A549 (cell line): ENCODE data around the gene TMEM129.

Source experiments
- BCL3 ChIP-seq: fragments of >200 bp; sonication (Bioruptor Twin); formaldehyde crosslinking; IDR thresholded peaks from 3 replicates; pipeline ENCODE4 v1.6.1; 2016
- CEBPB ChIP-seq, 2 experiments: fragments of >200 bp in 1 of 2; sonication (Bioruptor Twin) in 1 of 2; formaldehyde crosslinking in 1 of 2; IDR thresholded peaks; 2 replicates each; pipeline ENCODE4 v1.6.1; 2012 to 2016
- CTCF ChIP-seq: fragments of >200 bp; sonication (Bioruptor Twin); formaldehyde crosslinking; IDR thresholded peaks from 3 replicates; pipeline ENCODE4 v1.5.1; 2016
- HMGXB4 ChIP-seq: fragments of 250-450 bp; sonication (Bioruptor Pico); IDR thresholded peaks from 2 replicates; pipeline ENCODE4 v1.5.0; 2021; ENCODE audit warnings: mild to moderate bottlenecking, moderate library complexity, borderline replicate concordance
- JUNB ChIP-seq: fragments of >200 bp; sonication (Bioruptor Twin); formaldehyde crosslinking; IDR thresholded peaks from 2 replicates; pipeline ENCODE4 v1.6.1; 2016
- KDM1A ChIP-seq: fragments of 200-600 bp; sonication (generic); IDR thresholded peaks from 2 replicates; pipeline ENCODE4 v1.6.1; 2016; ENCODE audit warnings: low read depth, mild to moderate bottlenecking
- MAFK ChIP-seq: fragments of 450-650 bp; IDR thresholded peaks from 2 replicates; pipeline ENCODE4 v1.6.1; 2014; ENCODE audit not compliant: partially characterized antibody
- POLR2A ChIP-seq: IDR thresholded peaks from 2 replicates; pipeline ENCODE4 v1.6.1; 2012; ENCODE audit warnings: mild to moderate bottlenecking, low read length
- POLR2AphosphoS2 ChIP-seq: conservative IDR thresholded peaks from 2 replicates; pipeline ENCODE4 v1.6.1; 2012; ENCODE audit warnings: low read length, improper control_type of control experiment, inconsistent platforms
- RAD21 ChIP-seq, 2 experiments: fragments of >200 bp in 1 of 2; sonication (Bioruptor Twin) in 1 of 2; formaldehyde crosslinking in 1 of 2; IDR thresholded peaks in 1 of 2; conservative IDR thresholded peaks in 1 of 2; 2 replicates in 1 of 2; 3 replicates in 1 of 2; pipeline ENCODE4 v1.6.1; 2012 to 2018; ENCODE audit warnings: inconsistent platforms in 1 of 2
- REST ChIP-seq: fragments of 200-600 bp; sonication (generic); IDR thresholded peaks from 2 replicates; pipeline ENCODE4 v1.6.1; 2016; ENCODE audit warnings: antibody characterized with exemption, mild to moderate bottlenecking, moderate library complexity
- SMC3 ChIP-seq: fragments of >200 bp; sonication (Bioruptor Twin); formaldehyde crosslinking; IDR thresholded peaks from 3 replicates; pipeline ENCODE4 v1.6.1; 2018; ENCODE audit warnings: inconsistent platforms
- USF2 ChIP-seq: fragments of 450-650 bp; IDR thresholded peaks from 2 replicates; pipeline ENCODE4 v1.6.1; 2014; ENCODE audit warnings: antibody characterized with exemption

- TF ChIP-seq CTCF (no peak), KDM1A (no peak), POLR2A (no peak), BCL3 (no peak), MAFK (no peak), RAD21 (conservative IDR thresholded peaks at IDR 0.05 in 1 of 2, IDR thresholded peaks at IDR 0.05 in 1 of 2) (no peak), USF2 (no peak), POLR2AphosphoS2 (no peak), CEBPB (IDR thresholded peaks at IDR 0.05) (no peak), REST (no peak), HMGXB4 (no peak), SMC3 (no peak), JUNB (no peak)
These were observed 10.0 kb downstream of the TMEM129 start for GRCh38 chr4:1711055-1711570.
